ENCODE measurements around the gene WDR1. TPM values are rescaled to one million over a fixed set of nuclear protein-coding genes. Genes with fewer than 3 reads are reported as not detected.
A peak's percentile ranks its signal among the peaks of the same experiment; 100 is the strongest.
"Not testable (repeated sequence)": the region's sequence is repeated elsewhere in the genome, so short reads cannot be mapped to it uniquely, and the experiment has no call there.

The WDR1 gene
- total RNA-seq, 1 donor from 2014 or later = 455 TPM

- DNase-seq (ENCODE audit: extremely low read depth, low read depth, low spot score) = no peak
Measured at GRCh38 chr4:10134141-10134540, 17.5 kb upstream of the WDR1 start.

GRCh38 chr4:10131202-10131601 lies 14.6 kb upstream of the WDR1 start:
- DNase-seq (ENCODE audit: extremely low read depth, low read depth, low spot score) = no peak

DNA sequence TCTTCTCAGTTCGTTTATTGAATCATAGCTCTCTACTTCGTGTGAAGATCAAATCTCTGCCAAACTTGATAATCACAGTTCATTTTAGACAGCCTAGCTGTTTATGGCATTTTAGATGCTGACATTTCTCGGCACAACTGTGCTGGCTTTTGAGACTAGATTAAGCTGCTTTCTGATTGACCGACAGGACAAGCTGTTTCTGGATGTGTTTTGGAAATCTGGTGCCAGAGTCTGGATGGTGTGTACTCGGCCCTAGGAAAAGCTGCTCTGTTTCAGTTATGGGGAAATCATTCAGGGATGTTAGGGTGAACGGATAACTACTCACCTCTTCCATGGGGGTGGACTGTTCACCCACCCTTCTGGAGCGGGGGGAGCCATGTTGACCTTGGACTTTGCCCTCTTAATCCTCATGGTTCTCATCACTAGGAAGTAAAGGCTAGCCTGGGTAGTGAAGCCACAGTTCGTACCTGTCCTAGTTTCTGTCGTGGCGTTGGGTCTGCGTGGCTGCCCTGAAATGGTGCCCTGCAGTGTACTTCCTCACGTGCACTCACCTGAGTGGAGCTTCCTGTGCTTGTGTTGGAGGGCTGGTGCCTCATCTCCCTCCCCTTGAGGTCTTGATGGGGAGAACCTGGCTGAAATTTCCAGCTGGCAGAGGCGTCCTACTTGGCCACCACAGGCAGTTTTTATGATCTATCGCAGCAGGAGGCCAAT lies 13.7 kb upstream of the WDR1 start:
- no peak for DNase-seq (ENCODE audit: extremely low read depth, low read depth, low spot score)

DNA sequence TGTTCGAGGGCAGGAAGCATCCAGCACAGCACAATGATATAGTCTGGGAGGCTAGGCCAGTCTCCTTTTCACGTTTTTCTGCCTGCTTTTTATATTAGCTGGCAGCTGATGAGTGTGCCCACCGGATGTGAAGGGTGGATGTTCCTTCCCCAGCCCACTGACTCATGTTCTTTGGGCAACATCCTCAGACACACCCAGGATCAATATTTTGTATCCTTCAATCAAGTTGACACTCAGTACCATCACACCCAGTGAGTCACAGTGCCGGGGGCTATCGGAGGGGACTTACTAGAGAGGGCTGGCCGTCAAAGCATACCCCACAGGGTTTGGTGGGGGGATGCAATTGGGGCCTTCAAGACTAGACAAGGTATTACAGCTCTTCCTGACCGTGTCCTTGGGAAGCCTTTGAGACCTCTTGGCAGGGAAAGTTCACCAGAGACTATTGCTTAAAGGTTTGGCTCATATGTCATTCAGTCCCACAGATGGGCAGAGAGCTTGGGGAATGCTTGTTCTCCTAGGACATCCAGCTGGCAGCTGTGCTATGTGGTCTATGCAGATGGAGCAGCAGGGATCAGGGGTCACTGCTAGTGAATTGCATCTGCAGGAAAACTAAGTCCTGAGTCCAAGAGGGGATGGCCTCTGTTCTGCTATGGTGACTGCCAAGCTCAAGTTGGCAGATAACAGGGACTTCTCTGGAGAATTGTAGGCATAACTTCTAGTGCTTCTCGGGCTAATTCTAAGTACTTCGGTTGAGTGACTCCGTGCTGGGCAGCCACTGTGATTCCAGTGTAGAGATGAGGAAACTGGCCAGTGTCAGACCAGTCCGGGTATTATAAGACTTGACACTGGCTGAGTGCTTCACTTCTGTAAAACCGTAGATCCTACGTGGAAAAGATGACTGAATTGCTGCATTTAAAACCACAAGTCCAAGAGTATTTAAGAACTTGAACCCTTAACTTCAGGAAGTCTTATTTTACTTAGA lies 12.9 kb upstream of the WDR1 start:
- no peak for DNase-seq (ENCODE audit: extremely low read depth, low read depth, low spot score)

GRCh38 chr4:10128761-10129160 lies 12.2 kb upstream of the WDR1 start:
- DNase-seq (ENCODE audit: extremely low read depth, low read depth, low spot score) = no peak

DNA sequence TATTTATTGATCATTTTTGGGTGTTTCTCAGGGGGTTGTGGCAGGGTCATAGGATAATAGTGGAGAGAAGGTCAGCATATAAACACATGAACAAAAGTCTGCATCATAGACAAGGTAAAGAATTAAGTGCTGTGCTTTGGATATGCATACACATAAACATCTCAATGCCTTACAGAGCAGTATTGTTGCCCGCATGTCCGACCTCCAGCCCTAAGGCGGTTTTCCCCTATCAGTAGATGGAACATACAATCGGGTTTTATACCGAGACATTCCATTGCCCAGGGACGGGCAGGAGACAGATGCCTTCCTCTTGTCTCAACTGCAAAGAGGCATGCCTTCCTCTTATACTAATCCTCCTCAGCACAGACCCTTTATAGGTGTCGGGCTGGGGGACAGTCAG lies 10.9 kb upstream of the WDR1 start:
- not testable (repeated sequence) for DNase-seq (ENCODE audit: extremely low read depth, low read depth, low spot score)

DNA sequence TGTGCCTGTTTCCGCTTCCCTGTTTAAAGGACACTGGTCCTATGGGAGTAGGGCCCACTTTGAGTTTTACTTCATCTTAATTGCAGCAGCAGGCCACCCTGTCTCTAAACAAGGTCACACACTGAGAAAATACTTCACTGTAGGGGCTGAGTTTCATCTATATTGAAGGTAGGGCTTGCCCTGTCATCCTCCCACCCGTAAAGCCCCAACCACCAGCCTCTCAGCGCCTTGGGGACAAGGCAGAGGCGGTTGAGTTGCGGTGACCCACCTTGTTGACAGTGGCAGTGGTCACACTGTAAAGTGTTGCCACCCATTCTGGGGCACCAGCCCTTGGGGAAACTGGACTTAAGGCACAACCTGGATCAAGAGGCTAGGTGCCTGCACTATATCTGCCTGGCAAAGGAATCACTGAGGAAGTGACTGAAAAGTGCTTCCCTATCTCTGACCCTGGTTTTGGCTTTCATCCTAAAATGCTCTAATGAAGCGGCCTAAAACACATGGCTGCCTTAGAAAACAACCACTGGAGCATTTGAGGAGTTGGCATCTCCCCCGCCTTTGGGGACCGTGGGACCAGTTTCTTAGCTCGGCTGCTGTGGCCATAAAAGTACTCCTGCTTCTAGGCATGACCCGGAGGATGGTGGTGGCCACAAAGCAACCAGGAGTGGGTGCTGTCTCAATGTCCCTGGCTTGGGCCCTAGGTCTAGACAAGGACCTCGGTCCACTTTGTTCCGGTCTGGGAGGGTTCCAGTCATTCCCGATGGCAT lies 7.8 kb upstream of the WDR1 start:
- no peak for DNase-seq (ENCODE audit: extremely low read depth, low read depth, low spot score)

- peak; percentile 81 for DNase-seq (ENCODE audit: extremely low read depth, low read depth, low spot score)
Measured at GRCh38 chr4:10123227-10124101, 6.9 kb upstream of the WDR1 start.

DNA sequence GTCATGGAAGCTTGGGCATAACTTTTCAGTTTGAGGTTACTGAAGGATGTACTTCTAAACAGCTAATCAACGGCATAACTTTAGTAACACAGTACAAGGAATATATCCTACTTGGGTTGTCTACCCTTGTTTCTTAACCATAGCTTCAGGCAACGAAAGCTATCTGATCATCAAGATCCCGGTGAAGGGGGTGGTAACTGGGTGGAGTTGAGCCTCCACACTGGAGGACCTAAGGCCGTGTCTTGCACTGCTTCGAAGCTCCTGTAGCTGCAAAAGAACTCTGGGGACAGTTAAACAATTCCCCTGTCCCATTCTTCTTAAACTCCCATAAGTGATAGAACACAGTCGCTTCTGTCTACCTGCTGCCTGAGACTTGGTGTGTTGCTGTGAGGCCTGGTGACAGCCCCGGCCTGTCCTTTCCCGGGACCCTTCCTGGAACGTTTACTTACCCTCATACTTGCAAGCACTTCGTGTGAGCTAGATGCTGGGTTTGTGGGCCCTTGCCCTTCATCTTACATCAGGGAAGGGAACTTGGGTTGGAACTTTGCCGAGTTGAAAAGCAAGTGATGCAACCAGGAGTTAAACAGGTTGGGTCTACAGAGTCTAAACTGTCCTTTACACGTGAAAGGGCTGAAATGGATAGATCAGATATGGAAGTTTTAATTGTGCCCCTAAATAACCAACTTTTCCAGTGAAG lies 5.8 kb upstream of the WDR1 start:
- DNase-seq (ENCODE audit: extremely low read depth, low read depth, low spot score) = no peak

GRCh38 chr4:10121568-10122208 lies 5.1 kb upstream of the WDR1 start:
- no peak for DNase-seq (ENCODE audit: extremely low read depth, low read depth, low spot score)

DNA sequence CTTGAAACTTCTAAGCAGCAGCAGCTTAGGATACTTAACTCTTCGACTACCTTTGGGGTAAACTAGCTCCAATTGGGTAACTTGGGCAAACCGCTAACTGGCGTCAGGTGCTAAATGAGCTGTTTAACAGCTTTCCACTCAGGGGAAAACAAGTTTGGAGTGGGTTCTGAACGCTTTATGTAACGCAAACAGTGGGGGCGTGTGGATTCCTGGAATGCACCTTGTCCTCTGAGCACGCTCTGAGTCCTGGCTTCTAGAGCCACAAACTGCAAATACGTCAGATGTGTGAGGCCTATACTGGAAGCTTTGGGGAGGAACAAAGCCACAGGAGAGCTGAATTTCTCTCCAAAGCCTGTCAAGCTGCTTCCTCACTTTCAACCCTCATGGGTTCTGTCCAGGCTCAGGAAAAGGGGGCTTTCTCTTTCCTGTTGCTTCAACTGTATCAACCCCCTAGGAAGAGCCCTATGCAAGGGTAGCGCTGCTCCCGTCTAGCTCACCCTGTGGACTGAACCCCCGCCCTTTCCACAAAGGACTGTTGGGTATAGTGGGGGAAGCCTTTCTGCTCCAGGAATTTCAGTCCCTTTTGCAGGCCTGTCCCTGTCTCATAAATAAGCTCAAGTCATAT lies 4.5 kb upstream of the WDR1 start:
- DNase-seq (ENCODE audit: extremely low read depth, low read depth, low spot score) = no peak

GRCh38 chr4:10119773-10120172 lies 3.2 kb upstream of the WDR1 start:
- DNase-seq (ENCODE audit: extremely low read depth, low read depth, low spot score) = no peak

GRCh38 chr4:10119278-10119677 lies 2.7 kb upstream of the WDR1 start:
- DNase-seq (ENCODE audit: extremely low read depth, low read depth, low spot score) = no peak

DNA sequence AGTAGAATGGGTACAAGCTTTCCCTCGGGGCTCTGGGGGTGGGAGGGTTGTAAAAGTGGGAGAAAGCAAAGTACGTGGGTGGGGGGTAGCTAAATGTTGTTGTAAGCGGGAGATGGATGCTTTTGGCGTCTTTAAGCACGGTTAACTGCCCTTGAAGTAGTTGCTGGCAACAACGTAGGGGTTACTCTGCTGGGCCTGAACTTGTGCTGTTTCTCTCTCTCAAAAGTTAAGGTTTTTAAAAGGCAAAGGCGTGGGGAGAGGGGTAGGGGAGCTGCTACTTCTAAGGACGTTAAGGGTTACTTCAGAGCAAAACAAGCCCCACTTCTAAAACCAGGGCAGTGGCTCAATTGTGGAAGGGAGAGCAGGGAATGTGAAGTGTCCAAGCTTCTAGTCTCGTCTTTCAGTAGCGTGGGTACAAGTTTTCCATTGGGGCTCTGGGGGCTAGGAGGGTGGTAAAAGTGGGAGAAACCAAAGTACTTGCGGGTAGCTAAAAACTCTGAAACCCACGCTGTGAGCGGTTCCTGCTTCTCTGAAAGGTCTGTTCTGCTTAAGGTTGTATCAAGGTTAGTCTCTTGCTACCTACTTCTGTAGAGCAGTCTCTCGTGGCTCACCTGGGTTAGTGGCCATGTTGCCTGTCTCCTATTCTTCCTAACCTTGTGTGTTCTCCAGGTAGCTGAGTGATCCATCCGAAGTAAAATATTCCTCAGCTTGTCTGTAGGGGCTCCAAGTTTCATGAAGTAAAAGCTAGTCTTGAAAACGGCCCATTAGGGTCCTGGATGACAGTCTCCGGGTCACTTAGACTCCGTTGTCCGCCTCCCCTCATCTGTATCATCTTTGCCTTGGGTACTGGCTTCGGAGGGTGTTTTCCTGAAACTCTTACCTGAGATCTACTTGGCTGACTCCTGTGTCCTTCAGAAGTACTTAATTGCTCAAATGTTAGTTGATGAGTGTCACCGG lies 1.7 kb upstream of the WDR1 start:
- no peak for DNase-seq (ENCODE audit: extremely low read depth, low read depth, low spot score)

- DNase-seq (ENCODE audit: extremely low read depth, low read depth, low spot score) = no peak
Measured at GRCh38 chr4:10117359-10118047, 904 bp upstream of the WDR1 start.

- DNase-seq (ENCODE audit: extremely low read depth, low read depth, low spot score) = no peak
Measured at GRCh38 chr4:10115797-10116568, 616 bp downstream of the WDR1 start.

Data from glomerular endothelial cell (primary cell).